ENCODE data around the gene VAT1. TPM values are rescaled to one million over a fixed set of nuclear protein-coding genes. Genes with fewer than 3 reads are reported as not detected.
"Not testable (repeated sequence)": the region's sequence is repeated elsewhere in the genome, so short reads cannot be mapped to it uniquely, and the experiment has no call there.

VAT1 gene
- total RNA-seq, 1 donor from 2014 or later, result 413 TPM

- DNase-seq (ENCODE audit: low read depth) (no peak), FAIRE-seq (no peak)
- H3K4me3 Mint-ChIP-seq (ENCODE audit: unreplicated experiment), result no peak overlapping the region
- Histone ChIP-seq H3K4me1 (ENCODE audit: insufficient read depth, low read length) (no peaks in the 10 kb centered on the region), H3K27me3 (ENCODE audit: insufficient read depth, low read length) (no peaks in the 10 kb centered on the region), H3K4me3 (ENCODE audit: insufficient read depth, low read depth, low read length) (no peak overlapping the region), H3K36me3 (ENCODE audit: insufficient read depth, low read length) (no peaks in the 10 kb centered on the region), H3K27ac (ENCODE audit: low read depth, low read length) (no peak overlapping the region), H3K9ac (ENCODE audit: low read length) (no peak overlapping the region), H2AFZ (ENCODE audit: low read depth, low read length) (no peak overlapping the region), H3K4me2 (ENCODE audit: low read length) (no peak overlapping the region), H3K79me2 (ENCODE audit: insufficient read depth, low read length) (no peaks in the 10 kb centered on the region), H3K9me3 (ENCODE audit: insufficient read depth, low read depth, low read length) (no peaks in the 10 kb centered on the region), H4K20me1 (ENCODE audit: insufficient read depth, low read length) (no peaks in the 10 kb centered on the region)
- H3K27me3 Mint-ChIP-seq (ENCODE audit: low read depth, unreplicated experiment), result no peaks in the 10 kb centered on the region
- H3K36me3 Mint-ChIP-seq (ENCODE audit: low read depth, unreplicated experiment), result peaks cover 2% of the 10 kb centered on the region
- no peaks in the 10 kb centered on the region for H3K9me3 Mint-ChIP-seq (ENCODE audit: unreplicated experiment)
- H3K4me1 Mint-ChIP-seq (ENCODE audit: low read depth, unreplicated experiment), result no peaks in the 10 kb centered on the region
- TF ChIP-seq CTCF (IDR thresholded peaks at IDR 0.05; ENCODE audit: insufficient read depth, low read depth, low read length), result no peak
- no peak for TF ChIP-seq EZH2 (IDR thresholded peaks at IDR 0.05; ENCODE audit: insufficient read depth, low read length)
- no peak overlapping the region for H3K27ac Mint-ChIP-seq (ENCODE audit: unreplicated experiment)
Measured at GRCh38 chr17:43062984-43063638, 40.9 kb upstream of the VAT1 start.

- H3K36me3 Mint-ChIP-seq (ENCODE audit: low read depth, unreplicated experiment), result no peaks in the 10 kb centered on the region
- H3K9me3 Mint-ChIP-seq (ENCODE audit: unreplicated experiment), result no peaks in the 10 kb centered on the region
- no peak overlapping the region for H3K27ac ChIP-seq (ENCODE audit: low read depth, low read length)
- DNase-seq (ENCODE audit: low read depth) (no peak), FAIRE-seq (no peak)
- no peak overlapping the region for H3K4me3 ChIP-seq (ENCODE audit: insufficient read depth, low read depth, low read length)
- no peaks in the 10 kb centered on the region for H3K36me3 ChIP-seq (ENCODE audit: insufficient read depth, low read length)
- H2AFZ ChIP-seq (ENCODE audit: low read depth, low read length), result no peak overlapping the region
- H4K20me1 ChIP-seq (ENCODE audit: insufficient read depth, low read length), result no peaks in the 10 kb centered on the region
- no peaks in the 10 kb centered on the region for H3K9me3 ChIP-seq (ENCODE audit: insufficient read depth, low read depth, low read length)
- H3K4me3 Mint-ChIP-seq (ENCODE audit: unreplicated experiment), result no peak overlapping the region
- no peak overlapping the region for H3K9ac ChIP-seq (ENCODE audit: low read length)
- H3K4me1 ChIP-seq (ENCODE audit: insufficient read depth, low read length), result no peaks in the 10 kb centered on the region
- TF ChIP-seq CTCF (IDR thresholded peaks at IDR 0.05; ENCODE audit: insufficient read depth, low read depth, low read length) (no peak), EZH2 (IDR thresholded peaks at IDR 0.05; ENCODE audit: insufficient read depth, low read length) (no peak)
- H3K4me1 Mint-ChIP-seq (ENCODE audit: low read depth, unreplicated experiment), result no peaks in the 10 kb centered on the region
- no peaks in the 10 kb centered on the region for H3K27me3 Mint-ChIP-seq (ENCODE audit: low read depth, unreplicated experiment)
- H3K79me2 ChIP-seq (ENCODE audit: insufficient read depth, low read length), result no peaks in the 10 kb centered on the region
- H3K27me3 ChIP-seq (ENCODE audit: insufficient read depth, low read length), result no peaks in the 10 kb centered on the region
- no peak overlapping the region for H3K4me2 ChIP-seq (ENCODE audit: low read length)
- H3K27ac Mint-ChIP-seq (ENCODE audit: unreplicated experiment), result no peak overlapping the region
Measured at GRCh38 chr17:43056051-43056450, 33.9 kb upstream of the VAT1 start.

- not testable (repeated sequence) for H3K27me3 ChIP-seq (ENCODE audit: insufficient read depth, low read length); H3K9ac ChIP-seq (ENCODE audit: low read length); H3K27ac Mint-ChIP-seq (ENCODE audit: unreplicated experiment); H3K79me2 ChIP-seq (ENCODE audit: insufficient read depth, low read length); H3K27me3 Mint-ChIP-seq (ENCODE audit: low read depth, unreplicated experiment); H4K20me1 ChIP-seq (ENCODE audit: insufficient read depth, low read length); H3K4me1 Mint-ChIP-seq (ENCODE audit: low read depth, unreplicated experiment); H3K36me3 ChIP-seq (ENCODE audit: insufficient read depth, low read length); FAIRE-seq; H3K9me3 Mint-ChIP-seq (ENCODE audit: unreplicated experiment); H3K27ac ChIP-seq (ENCODE audit: low read depth, low read length); H3K4me3 ChIP-seq (ENCODE audit: insufficient read depth, low read depth, low read length); DNase-seq (ENCODE audit: low read depth); H2AFZ ChIP-seq (ENCODE audit: low read depth, low read length); H3K36me3 Mint-ChIP-seq (ENCODE audit: low read depth, unreplicated experiment); H3K4me1 ChIP-seq (ENCODE audit: insufficient read depth, low read length); H3K4me3 Mint-ChIP-seq (ENCODE audit: unreplicated experiment); H3K4me2 ChIP-seq (ENCODE audit: low read length); H3K9me3 ChIP-seq (ENCODE audit: insufficient read depth, low read depth, low read length)
Measured at GRCh38 chr17:43053008-43053407, 30.8 kb upstream of the VAT1 start.

Measured in astrocyte (in vitro differentiated cells and primary cell).